Camera-type eye (tissue), 1 donor: ENCODE measurements around the gene KIT. TPM values are rescaled to one million over a fixed set of nuclear protein-coding genes. Genes with fewer than 3 reads are reported as not detected.

Experiments
- total RNA-seq: library from RNA; depleted of rRNA; stranded (reverse); fragments of >200 nt; gene quantifications from one replicate; pipeline ENCODE4 v1.2.3, GENCODE V29; 2014

The KIT gene
- 87.7 TPM for total RNA-seq

GRCh38 chr4:54657551-54658251 lies at the start of gene KIT:
TSS of gene KIT (plus strand) at chr4:54657957. CDS start at chr4:54658015, 58 bp downstream.

